Measurements from ENCODE around the gene CIAPIN1. TPM values are rescaled to one million over a fixed set of nuclear protein-coding genes. Genes with fewer than 3 reads are reported as not detected.

CIAPIN1 gene
- 10 to 100 TPM; 57.9 to 79.3 (median 75.1) TPM for polyA plus RNA-seq (ENCODE audit: insufficient read depth in 1 of 5, insufficient read length in 5 of 5, low replicate concordance in 1 of 5)
- long read RNA-seq, donor 1, transcript CIAPIN1-201 (9 exons, 2,182 nt) = major isoform, 10 of 16 reads
- long read RNA-seq, donor 1, partial matches to known transcripts = 0 of 16 reads
- long read RNA-seq, donor 1, other reads (novel, unspliced or antisense) = 0 of 16 reads
- long read RNA-seq, donor 2, transcript CIAPIN1-201 (9 exons, 2,182 nt) = major isoform, 7 of 75 reads
- long read RNA-seq, donor 2, partial matches to known transcripts = 44 of 75 reads
- long read RNA-seq, donor 2, other reads (novel, unspliced or antisense) = 20 of 75 reads
- long read RNA-seq, donor 3, transcript CIAPIN1-201 (9 exons, 2,182 nt) = major isoform, 10 of 110 reads
- long read RNA-seq, donor 3, partial matches to known transcripts = 73 of 110 reads
- long read RNA-seq, donor 3, other reads (novel, unspliced or antisense) = 24 of 110 reads
- long read RNA-seq, donor 4, transcript CIAPIN1-201 (9 exons, 2,182 nt) = major isoform, 7 of 11 reads
- long read RNA-seq, donor 4, partial matches to known transcripts = 0 of 11 reads
- long read RNA-seq, donor 4, other reads (novel, unspliced or antisense) = 0 of 11 reads
- long read RNA-seq, donor 5, transcript CIAPIN1-201 (9 exons, 2,182 nt) = major isoform, 18 of 24 reads
- long read RNA-seq, donor 5, partial matches to known transcripts = 0 of 24 reads
- long read RNA-seq, donor 5, other reads (novel, unspliced or antisense) = 0 of 24 reads
- long read RNA-seq, donor 6, transcript CIAPIN1-201 (9 exons, 2,182 nt) = major isoform, 25 of 33 reads
- long read RNA-seq, donor 6, partial matches to known transcripts = 6 of 33 reads
- long read RNA-seq, donor 6, other reads (novel, unspliced or antisense) = 0 of 33 reads
- long read RNA-seq, donor 7, transcript CIAPIN1-201 (9 exons, 2,182 nt) = major isoform, 18 of 20 reads
- long read RNA-seq, donor 7, partial matches to known transcripts = 0 of 20 reads
- long read RNA-seq, donor 7, other reads (novel, unspliced or antisense) = 0 of 20 reads
- long read RNA-seq, donor 8, transcript CIAPIN1-201 (9 exons, 2,182 nt) = major isoform, 9 of 11 reads
- long read RNA-seq, donor 8, partial matches to known transcripts = 0 of 11 reads
- long read RNA-seq, donor 8, other reads (novel, unspliced or antisense) = 0 of 11 reads

- DNase-seq = peak; percentile 92 to 93
Measured at GRCh38 chr16:57447186-57447962, at the start of gene CIAPIN1, which contains the start of gene COQ9. CIAPIN1 (minus strand) TSS chr16:57447385; CDS start chr16:57440928, 6,457 bp downstream. COQ9 (plus strand) TSS chr16:57447479; CDS start chr16:57447506, 27 bp downstream.

DNA sequence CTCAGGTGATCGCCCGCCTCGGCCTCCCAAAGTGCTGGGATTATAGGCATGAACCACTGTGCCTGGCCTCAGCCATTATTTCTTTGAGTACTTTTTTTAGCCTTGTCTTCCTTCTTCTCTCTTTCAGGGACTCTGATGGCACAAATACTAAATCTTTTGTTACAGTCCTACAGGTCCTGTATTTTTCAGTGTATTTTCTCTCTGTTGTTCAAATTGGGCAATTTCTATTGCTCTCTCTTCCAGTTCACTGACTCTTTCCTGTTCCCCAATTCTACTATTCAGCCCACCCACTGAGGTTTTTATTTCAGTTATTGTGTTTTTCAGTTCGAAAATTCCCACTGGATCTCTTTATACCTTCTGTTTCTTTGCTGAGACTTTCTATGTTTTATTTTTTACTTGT is 46.6 kb upstream of the CIAPIN1 start:
- DNase-seq = no peak

GRCh38 chr16:57489229-57489628 is 42.0 kb upstream of the CIAPIN1 start:
- DNase-seq = no peak

DNA sequence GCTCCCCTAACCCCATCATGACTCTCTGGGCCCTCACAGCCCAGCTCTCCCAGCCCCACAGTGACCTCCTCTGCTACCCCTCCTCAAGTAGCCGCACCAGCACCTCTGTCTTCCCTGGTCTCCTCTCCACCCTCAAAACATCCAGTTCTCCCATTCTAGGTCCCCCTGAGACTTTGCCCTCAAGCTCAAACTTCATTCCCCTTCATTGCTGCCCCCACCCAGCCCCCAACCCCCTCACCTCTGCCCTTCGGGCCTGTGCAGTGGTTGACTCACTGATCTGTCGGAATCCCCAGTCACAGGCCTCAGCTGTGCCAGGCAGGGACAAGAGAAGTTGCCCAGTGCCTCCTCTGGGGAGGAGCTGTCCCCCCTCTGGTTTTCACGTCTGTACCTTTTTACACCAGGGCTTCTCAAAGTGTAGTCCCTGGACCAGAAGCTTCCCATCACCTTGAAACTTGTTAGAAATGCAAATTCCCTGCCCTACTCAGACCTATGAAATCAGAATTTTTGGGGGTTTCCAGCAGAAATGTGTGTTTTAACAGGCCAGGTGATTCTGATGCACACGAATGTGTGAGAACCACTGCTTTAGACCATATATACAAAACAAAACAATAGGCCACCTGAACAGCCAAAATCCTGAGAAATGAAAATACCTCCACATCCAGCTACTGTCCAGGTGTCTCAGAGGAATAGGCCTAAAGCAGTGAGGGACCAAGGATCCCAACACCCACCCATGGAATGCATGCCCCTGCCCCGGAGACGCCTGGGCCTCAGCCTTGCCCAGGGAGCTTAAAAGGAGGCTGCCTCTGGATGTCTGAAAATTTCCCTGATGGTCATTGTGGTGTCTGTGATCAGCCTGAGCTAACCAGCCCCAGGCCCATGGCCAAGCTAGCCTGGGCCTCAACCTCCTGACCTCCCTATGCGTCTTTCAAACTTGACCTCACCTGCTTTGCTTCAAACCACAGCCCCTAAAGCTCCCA is 40.0 kb upstream of the CIAPIN1 start:
- DNase-seq = no peak

GRCh38 chr16:57485916-57486857 is 39.0 kb upstream of the CIAPIN1 start, which contains the start of gene DOK4:
DOK4 (minus strand) TSS chr16:57486493; CDS start chr16:57479507, 6,986 bp downstream.
- DNase-seq = peak; percentile 45 to 63

DNA sequence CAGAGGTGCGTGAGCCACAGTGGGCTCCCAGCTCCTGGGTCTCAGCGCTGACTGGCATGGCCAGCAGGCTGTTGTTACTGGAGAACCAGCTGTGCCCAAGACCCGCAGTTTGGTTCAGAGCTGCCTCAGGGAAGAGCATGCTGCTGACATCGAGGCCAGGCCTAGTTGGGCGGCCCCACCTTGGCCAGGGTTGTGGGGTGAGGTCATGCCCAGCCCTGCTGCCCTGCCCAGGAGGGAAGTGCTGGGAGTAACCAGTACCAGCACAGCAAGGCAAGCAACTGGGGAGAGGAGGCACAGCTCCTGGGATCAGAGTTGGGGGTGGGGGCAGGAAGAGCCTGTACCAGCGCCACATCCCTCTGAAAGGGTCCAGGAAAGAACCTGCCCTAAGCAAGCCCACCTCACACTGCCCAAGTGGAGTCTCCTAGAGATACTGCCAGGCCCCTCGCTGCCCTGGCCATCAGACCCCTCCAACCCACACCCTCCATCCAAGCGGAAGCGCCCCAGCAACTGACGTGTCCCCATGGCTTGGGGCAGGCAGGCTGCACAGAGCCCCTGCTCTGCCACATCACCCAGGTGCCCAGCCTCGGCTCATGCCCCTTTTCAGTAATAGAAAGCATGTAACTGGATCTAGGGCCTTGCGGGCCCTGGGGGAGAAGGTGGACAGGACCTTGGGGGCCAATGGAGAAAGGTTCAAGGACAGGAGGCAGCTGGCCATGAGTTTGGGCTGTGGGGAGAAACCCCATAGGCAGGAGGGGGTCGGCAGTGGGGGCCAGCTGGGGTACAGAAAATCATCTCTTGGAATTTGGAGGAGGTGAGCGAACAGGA is 38.1 kb upstream of the CIAPIN1 start:
- no peak for DNase-seq

GRCh38 chr16:57484515-57485005 is 37.4 kb upstream of the CIAPIN1 start:
- no peak for DNase-seq

DNA sequence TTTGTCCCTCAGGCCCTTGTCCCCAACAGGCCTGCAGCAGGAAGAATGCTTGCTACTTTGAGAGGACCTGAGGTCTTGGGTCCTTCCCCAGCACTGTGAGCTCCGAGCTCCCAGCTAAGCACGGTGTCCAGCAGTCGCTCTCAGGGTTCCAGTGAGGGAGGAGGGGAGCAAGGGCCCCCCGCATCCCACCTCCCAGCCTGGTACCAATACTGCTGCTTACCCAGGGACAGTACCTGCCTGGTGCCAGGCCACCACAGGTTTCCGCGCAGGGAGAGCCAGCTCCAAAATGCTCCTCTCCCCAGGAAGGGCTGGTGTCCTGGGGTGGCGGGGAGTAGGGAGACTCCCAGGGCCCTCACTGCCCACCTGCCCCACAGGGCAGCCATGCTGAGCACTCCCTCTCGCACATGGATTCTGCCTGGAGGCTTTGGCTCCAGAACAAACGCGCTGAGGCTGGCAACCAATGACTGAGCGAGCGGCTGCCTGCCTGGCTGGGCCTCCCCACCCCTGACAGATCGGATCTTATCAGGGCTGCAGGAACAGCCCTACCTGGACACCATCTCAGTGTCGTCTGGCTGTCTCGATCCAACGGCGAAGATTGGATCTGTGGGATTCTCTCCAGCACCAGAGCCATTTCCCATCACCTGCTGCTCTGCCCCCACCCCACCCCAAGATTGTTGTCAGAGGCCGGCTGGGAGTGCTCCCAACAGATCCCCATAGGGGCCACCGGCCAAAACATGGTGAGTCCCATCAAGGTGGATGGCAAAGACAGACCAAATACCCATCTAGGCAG is 36.7 kb upstream of the CIAPIN1 start:
- DNase-seq = no peak

- no peak for DNase-seq
Measured at GRCh38 chr16:57482845-57483545, 35.8 kb upstream of the CIAPIN1 start.

DNA sequence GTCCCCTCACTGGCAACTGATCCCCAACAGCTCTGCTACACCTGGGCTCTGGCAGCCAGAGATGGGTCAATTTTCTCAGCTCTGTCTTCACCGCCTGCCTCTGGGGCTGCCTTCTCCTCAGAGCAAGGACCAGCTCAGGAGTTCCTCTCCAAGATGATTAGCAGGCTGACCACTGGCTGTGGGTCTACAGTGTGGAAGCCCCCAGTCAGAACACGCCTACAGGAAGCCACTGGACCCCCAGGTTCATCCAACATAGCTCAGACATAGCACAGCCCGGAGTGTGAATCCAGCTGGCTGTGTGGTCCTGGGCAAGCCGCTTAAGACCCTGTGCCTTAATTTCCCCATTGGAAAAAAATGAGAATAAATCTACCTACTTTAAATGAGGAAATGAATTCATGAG is 34.2 kb upstream of the CIAPIN1 start:
- no peak for DNase-seq

DNA sequence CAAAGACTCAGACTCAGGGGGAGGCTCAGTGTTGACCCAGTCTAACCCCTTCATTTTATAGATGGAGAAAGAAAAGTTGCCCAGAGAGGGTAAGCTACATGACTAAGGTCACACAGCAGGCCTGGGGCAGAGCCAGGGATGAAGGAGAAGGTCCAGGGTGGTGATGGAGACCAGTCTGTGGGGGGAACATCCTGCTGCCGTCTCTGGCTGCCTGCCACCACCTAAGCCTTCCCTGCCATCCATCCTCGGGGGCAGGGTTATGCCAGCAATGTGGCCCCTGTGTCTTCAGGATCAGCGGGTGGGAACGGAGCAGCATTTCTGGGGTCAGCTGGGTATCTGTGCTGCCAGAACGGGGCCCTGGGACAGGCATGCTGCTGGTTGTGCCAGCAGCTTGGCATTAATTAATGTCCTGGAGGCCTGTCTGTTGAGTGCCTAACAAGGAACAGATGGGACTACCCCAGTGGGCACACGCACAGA is 33.6 kb upstream of the CIAPIN1 start:
- DNase-seq = no peak

- DNase-seq = no peak
Measured at GRCh38 chr16:57479976-57480753, 33.0 kb upstream of the CIAPIN1 start.

- DNase-seq = no peak
Measured at GRCh38 chr16:57479205-57479975, 32.2 kb upstream of the CIAPIN1 start.
